ENCODE measurements around the gene RNF125.
"Not testable (repeated sequence)": the region's sequence is repeated elsewhere in the genome, so short reads cannot be mapped to it uniquely, and the experiment has no call there.

The RNF125 gene

DNA sequence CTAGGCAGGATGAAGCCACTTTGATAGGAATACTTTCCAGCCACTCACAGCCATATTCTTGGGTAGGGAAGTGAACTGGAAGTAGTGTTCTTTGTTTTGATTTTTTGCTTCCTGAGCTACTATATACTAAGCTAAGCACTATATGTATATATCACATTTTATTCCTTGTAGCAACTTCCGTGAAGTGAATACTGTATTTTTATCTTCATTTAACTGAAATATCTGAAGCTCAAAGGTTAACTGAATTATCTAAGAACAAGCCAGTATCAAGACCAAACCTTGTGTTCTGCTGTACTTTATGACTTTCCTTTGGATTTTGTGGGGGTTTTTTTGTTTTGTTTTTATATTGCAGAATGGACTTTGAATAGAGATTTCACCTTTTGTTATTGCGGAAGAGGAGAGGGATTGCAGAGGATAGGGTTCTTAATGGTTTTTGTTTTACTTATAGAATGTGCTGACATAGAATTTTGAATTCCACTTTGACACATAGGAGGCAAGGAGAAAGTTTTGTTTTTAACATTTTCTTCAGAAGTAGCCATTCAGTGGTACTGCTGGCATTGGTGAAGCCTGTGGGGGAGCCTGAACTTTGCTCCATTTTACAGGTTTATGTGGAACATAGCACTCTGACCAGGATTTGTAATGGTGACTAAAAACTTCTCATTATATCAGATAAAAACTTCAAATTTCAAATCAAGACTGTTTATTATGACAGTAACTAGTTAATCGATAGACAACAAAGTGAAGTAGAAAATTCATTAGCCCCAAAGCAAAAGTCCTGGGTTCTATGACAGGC lies 48.9 kb downstream of the RNF125 start:
- Histone ChIP-seq H3K27me3 (ENCODE audit: control insufficient read depth, insufficient read depth, low read length) (no peaks in the 10 kb centered on the region), H3K36me3 (ENCODE audit: control insufficient read depth, insufficient read depth, low read length) (no peaks in the 10 kb centered on the region), H3K4me3 (ENCODE audit: low read depth, low read length) (no peak overlapping the region), H3K9me3 (ENCODE audit: control insufficient read depth, insufficient read depth, low read length) (no peaks in the 10 kb centered on the region), H3K4me1 (ENCODE audit: control insufficient read depth, insufficient read depth, low read length) (no peaks in the 10 kb centered on the region), H3K9ac (ENCODE audit: low read depth, low read length) (no peak overlapping the region)

- no peak overlapping the region for H3K4me3 ChIP-seq (ENCODE audit: low read depth, low read length)
- no peaks in the 10 kb centered on the region for H3K4me1 ChIP-seq (ENCODE audit: control insufficient read depth, insufficient read depth, low read length)
- no peaks in the 10 kb centered on the region for H3K36me3 ChIP-seq (ENCODE audit: control insufficient read depth, insufficient read depth, low read length)
- H3K9me3 ChIP-seq (ENCODE audit: control insufficient read depth, insufficient read depth, low read length), result no peaks in the 10 kb centered on the region
- no peaks in the 10 kb centered on the region for H3K27me3 ChIP-seq (ENCODE audit: control insufficient read depth, insufficient read depth, low read length)
- H3K9ac ChIP-seq (ENCODE audit: low read depth, low read length), result no peak overlapping the region
Observed at GRCh38 chr18:32072321-32072720, 53.7 kb downstream of the RNF125 start.

DNA sequence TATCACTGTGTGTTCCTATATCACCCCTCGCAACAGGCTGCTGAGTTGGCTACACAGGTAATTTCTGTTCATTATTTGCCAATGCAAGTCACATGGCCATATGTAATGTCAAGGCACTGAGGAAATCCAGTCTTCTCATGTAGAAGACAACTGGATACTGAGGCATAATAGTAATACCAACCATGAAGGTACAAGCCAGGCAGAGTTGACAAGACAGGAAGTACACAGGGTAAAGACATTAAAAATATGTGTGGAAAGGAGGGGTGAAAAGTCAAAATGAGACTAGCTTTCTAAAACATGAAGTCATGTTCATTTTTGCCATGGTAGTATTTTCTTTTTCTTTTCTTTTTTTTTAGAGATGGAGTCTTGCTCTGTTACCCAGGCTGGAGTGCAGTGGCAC lies 55.6 kb downstream of the RNF125 start:
- no peak overlapping the region for H3K4me3 ChIP-seq (ENCODE audit: low read depth, low read length)
- no peaks in the 10 kb centered on the region for H3K27me3 ChIP-seq (ENCODE audit: control insufficient read depth, insufficient read depth, low read length)
- H3K9me3 ChIP-seq (ENCODE audit: control insufficient read depth, insufficient read depth, low read length), result no peaks in the 10 kb centered on the region
- no peaks in the 10 kb centered on the region for H3K36me3 ChIP-seq (ENCODE audit: control insufficient read depth, insufficient read depth, low read length)
- H3K9ac ChIP-seq (ENCODE audit: low read depth, low read length), result no peak overlapping the region
- no peaks in the 10 kb centered on the region for H3K4me1 ChIP-seq (ENCODE audit: control insufficient read depth, insufficient read depth, low read length)

- H3K36me3 ChIP-seq (ENCODE audit: control insufficient read depth, insufficient read depth, low read length), result no peaks in the 10 kb centered on the region
- no peaks in the 10 kb centered on the region for H3K27me3 ChIP-seq (ENCODE audit: control insufficient read depth, insufficient read depth, low read length)
- no peaks in the 10 kb centered on the region for H3K4me1 ChIP-seq (ENCODE audit: control insufficient read depth, insufficient read depth, low read length)
- H3K9ac ChIP-seq (ENCODE audit: low read depth, low read length), result no peak overlapping the region
- no peak overlapping the region for H3K4me3 ChIP-seq (ENCODE audit: low read depth, low read length)
- no peaks in the 10 kb centered on the region for H3K9me3 ChIP-seq (ENCODE audit: control insufficient read depth, insufficient read depth, low read length)
Observed at GRCh38 chr18:32078845-32079244, 60.2 kb downstream of the RNF125 start.

GRCh38 chr18:32081881-32082280 lies 63.3 kb downstream of the RNF125 start:
- no peaks in the 10 kb centered on the region for H3K36me3 ChIP-seq (ENCODE audit: control insufficient read depth, insufficient read depth, low read length)
- H3K4me3 ChIP-seq (ENCODE audit: low read depth, low read length), result no peak overlapping the region
- H3K9ac ChIP-seq (ENCODE audit: low read depth, low read length), result no peak overlapping the region
- H3K9me3 ChIP-seq (ENCODE audit: control insufficient read depth, insufficient read depth, low read length), result no peaks in the 10 kb centered on the region
- no peaks in the 10 kb centered on the region for H3K4me1 ChIP-seq (ENCODE audit: control insufficient read depth, insufficient read depth, low read length)
- H3K27me3 ChIP-seq (ENCODE audit: control insufficient read depth, insufficient read depth, low read length), result no peaks in the 10 kb centered on the region

DNA sequence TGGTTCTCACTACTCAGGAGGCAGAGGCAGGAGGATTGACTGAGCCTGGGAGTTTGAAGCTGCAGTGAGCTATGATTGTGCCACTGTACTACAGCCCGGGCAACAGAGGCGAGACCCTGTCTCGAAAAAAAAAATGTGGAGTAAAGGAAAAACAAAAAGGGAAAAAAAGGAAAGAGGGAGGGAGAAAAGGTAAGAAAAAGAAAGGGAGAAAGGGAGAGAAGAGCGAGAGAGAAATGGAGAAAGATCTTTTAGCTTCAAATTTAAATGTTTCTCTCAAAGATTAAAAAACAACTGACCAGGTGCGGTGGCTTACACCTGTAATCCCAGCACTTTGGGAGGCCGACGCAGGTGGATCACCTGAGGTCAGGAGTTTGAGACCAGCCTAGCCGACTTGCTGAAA lies 65.2 kb downstream of the RNF125 start:
- H3K4me1 ChIP-seq (ENCODE audit: control insufficient read depth, insufficient read depth, low read length), result no peaks in the 10 kb centered on the region

GRCh38 chr18:32086881-32087280 lies 68.3 kb downstream of the RNF125 start:
- Histone ChIP-seq H3K36me3 (ENCODE audit: control insufficient read depth, insufficient read depth, low read length) (no peaks in the 10 kb centered on the region), H3K4me1 (ENCODE audit: control insufficient read depth, insufficient read depth, low read length) (no peaks in the 10 kb centered on the region)

More for the DNA sequence above, 65.2 kb downstream of the RNF125 start:
- Histone ChIP-seq H3K9ac (ENCODE audit: low read depth, low read length) (no peak overlapping the region), H3K36me3 (ENCODE audit: control insufficient read depth, insufficient read depth, low read length) (no peaks in the 10 kb centered on the region), H3K4me3 (ENCODE audit: low read depth, low read length) (no peak overlapping the region), H3K27me3 (ENCODE audit: control insufficient read depth, insufficient read depth, low read length) (no peaks in the 10 kb centered on the region), H3K9me3 (ENCODE audit: control insufficient read depth, insufficient read depth, low read length) (no peaks in the 10 kb centered on the region)

DNA sequence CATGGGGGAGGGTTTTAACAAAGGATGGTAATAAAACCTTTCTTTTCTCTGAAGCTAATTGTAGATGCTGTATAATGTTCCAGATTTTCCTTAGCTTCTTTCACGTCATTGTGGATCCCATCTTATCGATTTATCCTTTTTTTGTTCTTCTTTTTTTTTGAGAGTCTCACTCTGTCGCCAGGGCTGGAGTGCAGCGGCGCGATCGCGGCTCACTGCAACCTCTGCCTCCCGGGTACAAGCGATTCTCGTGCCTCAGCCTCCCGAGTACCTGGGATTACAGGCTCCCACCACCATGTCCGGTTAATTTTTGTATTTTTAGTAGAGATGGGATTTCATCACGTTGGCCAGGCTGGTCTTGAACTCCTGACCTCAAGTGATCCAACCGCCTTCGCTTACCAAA lies 72.2 kb downstream of the RNF125 start:
- H3K9ac ChIP-seq (ENCODE audit: low read depth, low read length); H3K27me3 ChIP-seq (ENCODE audit: control insufficient read depth, insufficient read depth, low read length); H3K9me3 ChIP-seq (ENCODE audit: control insufficient read depth, insufficient read depth, low read length); H3K4me3 ChIP-seq (ENCODE audit: low read depth, low read length); H3K36me3 ChIP-seq (ENCODE audit: control insufficient read depth, insufficient read depth, low read length): not testable (repeated sequence)
- peaks cover 11% of the 10 kb centered on the region for H3K4me1 ChIP-seq (ENCODE audit: control insufficient read depth, insufficient read depth, low read length)

More at GRCh38 chr18:32086881-32087280, 68.3 kb downstream of the RNF125 start:
- H3K9me3 ChIP-seq (ENCODE audit: control insufficient read depth, insufficient read depth, low read length), result no peaks in the 10 kb centered on the region
- no peak overlapping the region for H3K4me3 ChIP-seq (ENCODE audit: low read depth, low read length)
- no peaks in the 10 kb centered on the region for H3K27me3 ChIP-seq (ENCODE audit: control insufficient read depth, insufficient read depth, low read length)
- H3K9ac ChIP-seq (ENCODE audit: low read depth, low read length), result no peak overlapping the region

GRCh38 chr18:32091325-32091723 lies 72.7 kb downstream of the RNF125 start:
- no peak overlapping the region for H3K9ac ChIP-seq (ENCODE audit: low read depth, low read length)

GRCh38 chr18:32091724-32092421 lies 73.2 kb downstream of the RNF125 start, which contains the start of gene RNF138:
TSS of gene RNF138 (plus strand) at chr18:32091874. CDS start at chr18:32092777, 903 bp downstream.
- peak within 1 kb of the TSS; percentile 94 for H3K9ac ChIP-seq (ENCODE audit: low read depth, low read length)
- H3K27me3 ChIP-seq (ENCODE audit: control insufficient read depth, insufficient read depth, low read length), result no peaks in the 10 kb centered on the region
- peaks cover 12% of the 10 kb centered on the region for H3K4me1 ChIP-seq (ENCODE audit: control insufficient read depth, insufficient read depth, low read length)
- H3K9me3 ChIP-seq (ENCODE audit: control insufficient read depth, insufficient read depth, low read length), result no peaks in the 10 kb centered on the region
- H3K36me3 ChIP-seq (ENCODE audit: control insufficient read depth, insufficient read depth, low read length), result no peaks in the 10 kb centered on the region
- peak within 1 kb of the TSS; percentile 86 for H3K4me3 ChIP-seq (ENCODE audit: low read depth, low read length)

More at GRCh38 chr18:32091325-32091723, 72.7 kb downstream of the RNF125 start:
- Histone ChIP-seq H3K36me3 (ENCODE audit: control insufficient read depth, insufficient read depth, low read length) (no peaks in the 10 kb centered on the region), H3K4me1 (ENCODE audit: control insufficient read depth, insufficient read depth, low read length) (peaks cover 12% of the 10 kb centered on the region), H3K27me3 (ENCODE audit: control insufficient read depth, insufficient read depth, low read length) (no peaks in the 10 kb centered on the region), H3K4me3 (ENCODE audit: low read depth, low read length) (peak overlapping the region; percentile 70), H3K9me3 (ENCODE audit: control insufficient read depth, insufficient read depth, low read length) (no peaks in the 10 kb centered on the region)

- no peaks in the 10 kb centered on the region for H3K9me3 ChIP-seq (ENCODE audit: control insufficient read depth, insufficient read depth, low read length)
- peaks cover 12% of the 10 kb centered on the region for H3K4me1 ChIP-seq (ENCODE audit: control insufficient read depth, insufficient read depth, low read length)
- no peaks in the 10 kb centered on the region for H3K27me3 ChIP-seq (ENCODE audit: control insufficient read depth, insufficient read depth, low read length)
- peak overlapping the region; percentile 86 for H3K4me3 ChIP-seq (ENCODE audit: low read depth, low read length)
- H3K36me3 ChIP-seq (ENCODE audit: control insufficient read depth, insufficient read depth, low read length), result no peaks in the 10 kb centered on the region
- H3K9ac ChIP-seq (ENCODE audit: low read depth, low read length), result peak overlapping the region; percentile 81
Observed at GRCh38 chr18:32092422-32093101, 73.9 kb downstream of the RNF125 start.

All from iPS-15b (cell line).